ENCODE results near the gene IP6K1. TPM values are rescaled to one million over a fixed set of nuclear protein-coding genes. Genes with fewer than 3 reads are reported as not detected.

IP6K1 gene
- total and polyA plus RNA-seq, 10 donors: 8.6 to 56.0 (median 46.4) TPM

DNA sequence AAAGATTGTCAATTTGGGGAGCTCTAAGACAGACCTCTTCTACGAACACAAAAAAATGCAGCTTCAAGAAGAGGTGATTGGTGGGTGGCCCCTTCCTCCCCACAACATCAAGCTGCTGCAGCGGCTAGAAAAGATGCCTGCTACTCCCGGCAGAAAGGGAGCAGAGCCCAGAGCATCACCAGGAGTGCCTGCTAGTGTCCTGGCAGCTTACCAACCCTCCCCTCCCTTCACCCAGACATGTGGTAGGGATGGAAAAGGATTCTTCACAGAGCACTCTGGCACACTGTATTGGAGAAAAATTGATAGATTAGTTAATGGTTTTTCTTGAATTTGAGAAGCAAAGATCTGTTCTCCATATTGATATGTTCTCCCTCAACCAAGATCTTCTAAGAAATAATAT lies 10.8 kb downstream of the IP6K1 start:
- Histone ChIP-seq H3K27ac (no peak overlapping the region), H3K36me3 (peaks cover 0 to 60% (median 15%) of the 10 kb centered on the region in 6 donors), H3K4me3 (no peak overlapping the region), H3K9me3 (no peaks in the 10 kb centered on the region), H3K4me1 (peaks cover 2 to 80% (median 23%) of the 10 kb centered on the region in 6 donors), H3K27me3 (replicated peaks in 1 of 7) (no peaks in the 10 kb centered on the region)
- no peak for DNase-seq
- intact Hi-C loops (cut with DNase I; ENCODE audit: low total_unique reads): no loop called here
- WGBS, 5 donors: 59 to 78% (median 64%) methylated on average over 3 of the region's 3 CpGs
- TF ChIP-seq POLR2AphosphoS5 (IDR thresholded peaks at IDR 0.05): no peak
- TF ChIP-seq POLR2A (IDR thresholded peaks at IDR 0.05): no peak
- TF ChIP-seq, protein P1, sequence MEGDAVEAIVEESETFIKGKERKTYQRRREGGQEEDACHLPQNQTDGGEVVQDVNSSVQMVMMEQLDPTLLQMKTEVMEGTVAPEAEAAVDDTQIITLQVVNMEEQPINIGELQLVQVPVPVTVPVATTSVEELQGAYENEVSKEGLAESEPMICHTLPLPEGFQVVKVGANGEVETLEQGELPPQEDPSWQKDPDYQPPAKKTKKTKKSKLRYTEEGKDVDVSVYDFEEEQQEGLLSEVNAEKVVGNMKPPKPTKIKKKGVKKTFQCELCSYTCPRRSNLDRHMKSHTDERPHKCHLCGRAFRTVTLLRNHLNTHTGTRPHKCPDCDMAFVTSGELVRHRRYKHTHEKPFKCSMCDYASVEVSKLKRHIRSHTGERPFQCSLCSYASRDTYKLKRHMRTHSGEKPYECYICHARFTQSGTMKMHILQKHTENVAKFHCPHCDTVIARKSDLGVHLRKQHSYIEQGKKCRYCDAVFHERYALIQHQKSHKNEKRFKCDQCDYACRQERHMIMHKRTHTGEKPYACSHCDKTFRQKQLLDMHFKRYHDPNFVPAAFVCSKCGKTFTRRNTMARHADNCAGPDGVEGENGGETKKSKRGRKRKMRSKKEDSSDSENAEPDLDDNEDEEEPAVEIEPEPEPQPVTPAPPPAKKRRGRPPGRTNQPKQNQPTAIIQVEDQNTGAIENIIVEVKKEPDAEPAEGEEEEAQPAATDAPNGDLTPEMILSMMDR (IDR thresholded peaks at IDR 0.05 in 8 of 11, conservative IDR thresholded peaks at IDR 0.05 in 3 of 11): no peak

DNA sequence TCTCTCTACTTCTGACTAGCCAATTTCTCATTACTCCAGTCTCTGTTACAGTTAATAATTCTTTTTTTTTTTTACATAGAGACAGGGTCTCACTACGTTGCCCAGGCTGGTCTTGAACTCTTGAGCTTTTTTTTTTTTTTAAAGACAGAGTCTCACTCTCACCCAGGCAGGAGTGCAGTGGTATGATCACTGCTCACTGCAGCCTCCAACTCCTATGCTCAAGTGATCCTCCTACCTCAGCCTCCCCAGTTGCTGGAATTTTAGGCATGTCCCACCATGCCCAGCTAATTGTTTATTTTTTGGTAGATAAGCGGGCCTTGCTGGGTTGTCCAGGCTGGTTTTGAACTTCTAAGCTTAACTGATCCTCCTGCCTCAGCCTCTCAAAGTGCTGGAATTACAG lies 13.6 kb downstream of the IP6K1 start:
- Histone ChIP-seq H3K4me3 (no peak overlapping the region), H3K4me1 (peaks cover 0 to 83% (median 13%) of the 10 kb centered on the region in 6 donors), H3K9me3 (no peaks in the 10 kb centered on the region), H3K27me3 (replicated peaks in 1 of 7) (no peaks in the 10 kb centered on the region), H3K27ac (no peak overlapping the region), H3K36me3 (peaks cover 0 to 51% (median 15%) of the 10 kb centered on the region in 6 donors)
- 92 to 100% (median 94%) methylated on average over 2 of the region's 2 CpGs for WGBS, 5 donors
- intact Hi-C loops (cut with DNase I; ENCODE audit: low total_unique reads): no loop called here
- TF ChIP-seq POLR2AphosphoS5 (IDR thresholded peaks at IDR 0.05): no peak
- TF ChIP-seq, protein P1 (IDR thresholded peaks at IDR 0.05 in 8 of 11, conservative IDR thresholded peaks at IDR 0.05 in 3 of 11): no peak
- TF ChIP-seq POLR2A (IDR thresholded peaks at IDR 0.05): no peak
- DNase-seq: no peak

DNA sequence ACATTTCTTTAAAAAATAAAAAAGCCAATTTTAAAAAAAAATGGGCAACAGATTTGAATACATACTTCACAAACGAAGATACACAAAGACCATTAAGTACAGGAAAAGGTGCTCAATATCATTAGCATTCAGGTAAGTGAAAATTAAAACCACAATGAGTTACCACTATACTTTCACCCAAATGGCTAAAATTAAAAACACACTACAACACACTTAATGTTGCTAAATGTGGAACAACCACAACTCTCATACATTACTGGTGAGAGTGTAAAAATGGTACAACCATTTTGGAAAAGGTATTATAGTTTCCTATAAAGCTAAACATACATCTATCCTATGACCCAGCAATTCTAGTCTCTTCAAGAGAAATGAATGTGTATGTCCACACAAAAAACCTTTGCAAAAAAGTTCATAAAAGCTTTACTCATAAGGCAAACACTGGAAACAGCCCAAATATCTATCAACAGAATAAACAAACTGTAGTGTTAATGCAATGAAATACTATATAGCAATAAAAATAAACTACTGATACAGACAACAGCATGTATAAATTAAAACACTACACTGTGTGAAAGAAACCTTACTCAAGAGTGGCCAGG lies 14.9 kb downstream of the IP6K1 start:
- H3K27ac ChIP-seq: no peak overlapping the region

DNA sequence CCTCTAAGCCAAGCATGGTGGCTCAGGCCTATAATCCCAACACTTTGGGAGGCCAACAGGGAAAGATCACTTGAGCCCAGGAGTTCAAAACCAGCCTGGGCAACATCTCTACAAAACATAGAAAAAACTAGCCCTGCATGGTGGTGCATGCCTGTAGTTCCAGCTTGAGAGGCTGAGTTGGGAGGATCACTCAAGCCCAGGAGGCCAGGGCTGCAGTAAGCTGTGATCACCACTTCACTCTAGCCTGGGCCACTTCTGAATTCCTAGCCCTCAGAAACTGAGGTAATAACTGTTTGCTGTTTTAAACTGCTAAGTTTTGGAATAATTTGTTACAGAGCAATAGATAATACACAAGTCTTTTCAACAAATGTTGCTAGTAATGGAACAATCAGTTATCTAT lies 16.4 kb downstream of the IP6K1 start:
- no peak for DNase-seq
- H3K27me3 ChIP-seq (replicated peaks in 1 of 7): no peaks in the 10 kb centered on the region
- no peak for TF ChIP-seq POLR2AphosphoS5 (IDR thresholded peaks at IDR 0.05)
- intact Hi-C loops (cut with DNase I; ENCODE audit: low total_unique reads): no loop called here
- H3K4me3 ChIP-seq: no peak overlapping the region
- no peaks in the 10 kb centered on the region for H3K9me3 ChIP-seq
- peaks cover 0 to 63% (median 9%) of the 10 kb centered on the region in 6 donors for H3K4me1 ChIP-seq
- peaks cover 0 to 39% (median 4%) of the 10 kb centered on the region in 6 donors for H3K36me3 ChIP-seq
- no peak overlapping the region for H3K27ac ChIP-seq

More for the DNA sequence above, 14.9 kb downstream of the IP6K1 start:
- Histone ChIP-seq H3K36me3 (peaks cover 0 to 40% (median 6%) of the 10 kb centered on the region in 6 donors), H3K4me3 (no peak overlapping the region), H3K4me1 (peaks cover 0 to 74% (median 13%) of the 10 kb centered on the region in 6 donors), H3K27me3 (replicated peaks in 1 of 7) (no peaks in the 10 kb centered on the region), H3K9me3 (no peaks in the 10 kb centered on the region)
- 49 to 73% (median 66%) methylated on average over 1 of the region's 1 CpG for WGBS, 5 donors
- TF ChIP-seq, protein P1 (IDR thresholded peaks at IDR 0.05 in 8 of 11, conservative IDR thresholded peaks at IDR 0.05 in 3 of 11): no peak
- TF ChIP-seq POLR2A (IDR thresholded peaks at IDR 0.05): no peak
- no peak for TF ChIP-seq POLR2AphosphoS5 (IDR thresholded peaks at IDR 0.05)
- intact Hi-C loops (cut with DNase I; ENCODE audit: low total_unique reads): no loop called here
- no peak for DNase-seq
